ENCODE results near the gene TAS1R2.
"Not testable (repeated sequence)": the region's sequence is repeated elsewhere in the genome, so short reads cannot be mapped to it uniquely, and the experiment has no call there.

TAS1R2 gene

GRCh38 chr1:18868354-18868753, 8.9 kb upstream of the TAS1R2 start:
- DNase-seq = no peak

- DNase-seq = no peak
These were observed 7.4 kb upstream of the TAS1R2 start for GRCh38 chr1:18866846-18867245.

GRCh38 chr1:18866314-18866713, 6.9 kb upstream of the TAS1R2 start:
- no peak for DNase-seq

- no peak for DNase-seq
These were observed 5.7 kb upstream of the TAS1R2 start for GRCh38 chr1:18865176-18865575.

GRCh38 chr1:18861590-18861989, 2.1 kb upstream of the TAS1R2 start:
- no peak for DNase-seq

- DNase-seq = no peak
These were observed 1.6 kb upstream of the TAS1R2 start for GRCh38 chr1:18861082-18861481.

- no peak for DNase-seq
These were observed 1.3 kb downstream of the TAS1R2 start for GRCh38 chr1:18858070-18858688.

GRCh38 chr1:18856435-18856834, 3.0 kb downstream of the TAS1R2 start:
- DNase-seq = no peak

GRCh38 chr1:18855573-18855972, 3.9 kb downstream of the TAS1R2 start:
- no peak for DNase-seq

- DNase-seq = no peak
These were observed 5.0 kb downstream of the TAS1R2 start for GRCh38 chr1:18854331-18855025.

GRCh38 chr1:18852501-18852900, 7.0 kb downstream of the TAS1R2 start:
- no peak for DNase-seq

- DNase-seq = no peak
These were observed 10.2 kb downstream of the TAS1R2 start for GRCh38 chr1:18849261-18849711.

GRCh38 chr1:18847723-18848122, 11.7 kb downstream of the TAS1R2 start:
- not testable (repeated sequence) for DNase-seq

GRCh38 chr1:18840145-18840544, 19.3 kb downstream of the TAS1R2 start:
- no peak for DNase-seq

GRCh38 chr1:18836654-18837053, 22.8 kb downstream of the TAS1R2 start:
- no peak for DNase-seq

GRCh38 chr1:18832319-18832718, 27.1 kb downstream of the TAS1R2 start:
- not testable (repeated sequence) for DNase-seq

GRCh38 chr1:18831656-18832055, 27.8 kb downstream of the TAS1R2 start:
- DNase-seq = no peak

GRCh38 chr1:18830596-18830995, 28.9 kb downstream of the TAS1R2 start:
- no peak for DNase-seq

GRCh38 chr1:18829671-18830070, 29.8 kb downstream of the TAS1R2 start:
- no peak for DNase-seq

- no peak for DNase-seq
These were observed 31.2 kb downstream of the TAS1R2 start for GRCh38 chr1:18828224-18828623.

- DNase-seq = no peak
These were observed 36.0 kb downstream of the TAS1R2 start for GRCh38 chr1:18823438-18823837.

- peak; percentile 63 for DNase-seq
These were observed 38.4 kb downstream of the TAS1R2 start for GRCh38 chr1:18820791-18821641.

GRCh38 chr1:18819986-18820790, 39.3 kb downstream of the TAS1R2 start:
- DNase-seq = no peak

All from NCI-H1436 (cell line).